Activated CD8-positive, alpha-beta memory T cell treated with anti-CD3 and anti-CD28 coated beads for 1 hour (primary cell): ENCODE measurements around the gene MSMO1.
A peak's percentile ranks its signal among the peaks of the same experiment; 100 is the strongest.

ENCODE experiments used
- DNase-seq, 2 donors: peaks; one replicate each; pipeline ENCODE4 v3.0.0-alpha.2; 2020; ENCODE audit warnings: low read depth in 1 of 2; ENCODE audit errors: extremely low read depth in 1 of 2

MSMO1 gene

DNA sequence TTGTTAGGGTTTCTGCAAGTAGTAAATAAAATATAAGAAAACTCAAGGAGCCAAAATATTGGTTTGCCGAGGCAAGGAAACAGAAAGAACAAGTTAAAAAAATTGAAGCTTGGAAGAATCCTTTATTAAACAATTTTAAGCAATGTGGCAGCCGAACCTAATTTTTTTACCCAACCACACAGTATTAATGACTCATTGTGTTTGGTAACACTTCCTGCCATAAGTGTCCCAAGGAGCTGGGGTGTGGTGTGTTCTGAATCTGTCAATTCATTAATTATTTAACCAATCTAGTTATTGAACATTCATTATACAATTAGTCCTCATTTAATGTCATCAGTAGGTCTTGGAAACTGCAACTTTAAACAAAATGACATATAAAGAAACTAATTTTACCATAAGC lies 32.0 kb downstream of the MSMO1 start:
- no peak for DNase-seq

DNA sequence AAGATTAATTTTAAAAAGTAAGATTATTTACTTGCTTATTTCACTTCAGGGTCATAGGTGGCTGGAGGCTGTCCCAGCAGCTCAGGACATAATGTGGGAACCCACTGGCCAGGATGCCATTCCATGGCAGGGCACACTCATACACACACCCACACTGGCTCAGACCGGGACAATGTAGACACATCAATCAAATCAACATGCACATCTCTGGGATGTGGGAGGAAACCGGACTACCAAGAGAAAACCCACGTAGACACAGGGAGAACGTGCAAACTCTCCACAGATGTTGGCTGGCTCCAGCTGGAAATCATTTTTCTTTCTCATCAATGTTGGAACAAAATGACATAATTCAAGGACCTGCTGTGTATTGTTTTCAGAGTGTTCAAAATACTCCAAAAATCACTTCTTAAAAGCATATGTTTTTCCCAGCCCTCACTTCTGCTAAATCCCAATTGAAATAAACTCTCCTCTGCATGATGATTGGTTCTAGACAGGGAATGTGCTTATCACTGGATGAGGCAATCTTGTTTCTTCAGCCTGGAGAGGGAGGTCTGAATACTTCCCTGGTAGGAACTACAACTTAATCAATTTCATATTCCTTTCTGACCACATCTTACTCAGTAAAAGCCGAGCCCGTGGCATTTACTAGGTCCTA lies 32.7 kb downstream of the MSMO1 start:
- DNase-seq, result no peak

DNA sequence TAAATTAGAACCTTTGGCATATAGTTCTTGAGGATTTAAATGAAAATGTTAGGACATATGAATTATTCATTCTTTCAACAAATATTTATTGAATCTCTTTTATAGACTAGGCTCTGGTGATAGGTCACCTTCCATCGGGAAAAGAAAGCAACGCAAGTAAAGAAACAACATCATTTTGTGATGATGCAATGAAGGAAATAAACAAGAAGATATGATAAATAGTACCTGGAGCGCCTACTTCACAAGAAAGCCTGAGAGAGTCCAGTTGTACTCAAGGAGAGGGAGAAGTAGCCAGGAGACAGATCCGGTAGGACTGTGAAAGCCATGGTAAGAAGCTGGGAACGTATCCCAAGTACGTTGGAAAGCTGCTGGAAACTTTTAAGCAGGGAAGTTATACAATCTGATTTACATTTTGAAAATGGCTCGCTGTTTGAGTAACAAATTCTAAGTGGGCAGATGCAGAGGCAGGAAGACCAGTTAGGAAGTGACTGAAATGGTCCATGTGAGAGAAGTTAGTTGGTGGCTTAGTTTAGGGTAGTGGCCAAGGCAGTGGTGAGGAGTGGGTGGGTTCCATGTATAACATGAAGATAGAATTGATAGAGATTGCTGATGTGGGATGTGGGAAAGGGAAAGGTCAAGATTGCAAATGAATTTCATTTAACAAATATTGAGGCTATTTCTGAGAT lies 33.7 kb downstream of the MSMO1 start:
- DNase-seq, result no peak

DNA sequence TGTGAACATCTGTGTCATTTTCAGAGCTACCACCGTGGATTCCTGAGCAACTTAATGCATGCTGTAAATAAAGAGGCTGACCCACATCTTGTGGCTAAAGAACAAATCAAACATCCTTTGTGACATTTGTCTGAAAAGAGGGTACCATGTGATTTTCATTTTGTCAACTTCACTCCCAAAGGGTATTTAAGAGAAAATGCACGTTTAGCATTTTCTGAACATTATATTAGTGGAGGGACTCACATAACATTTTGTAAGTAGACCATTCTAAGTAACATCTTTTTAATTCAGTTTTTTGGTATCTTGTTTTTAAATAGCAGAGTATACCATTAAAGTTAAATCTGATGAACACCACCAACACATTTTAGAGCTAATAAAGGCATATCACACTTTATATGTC lies 34.3 kb downstream of the MSMO1 start:
- DNase-seq, result no peak

DNA sequence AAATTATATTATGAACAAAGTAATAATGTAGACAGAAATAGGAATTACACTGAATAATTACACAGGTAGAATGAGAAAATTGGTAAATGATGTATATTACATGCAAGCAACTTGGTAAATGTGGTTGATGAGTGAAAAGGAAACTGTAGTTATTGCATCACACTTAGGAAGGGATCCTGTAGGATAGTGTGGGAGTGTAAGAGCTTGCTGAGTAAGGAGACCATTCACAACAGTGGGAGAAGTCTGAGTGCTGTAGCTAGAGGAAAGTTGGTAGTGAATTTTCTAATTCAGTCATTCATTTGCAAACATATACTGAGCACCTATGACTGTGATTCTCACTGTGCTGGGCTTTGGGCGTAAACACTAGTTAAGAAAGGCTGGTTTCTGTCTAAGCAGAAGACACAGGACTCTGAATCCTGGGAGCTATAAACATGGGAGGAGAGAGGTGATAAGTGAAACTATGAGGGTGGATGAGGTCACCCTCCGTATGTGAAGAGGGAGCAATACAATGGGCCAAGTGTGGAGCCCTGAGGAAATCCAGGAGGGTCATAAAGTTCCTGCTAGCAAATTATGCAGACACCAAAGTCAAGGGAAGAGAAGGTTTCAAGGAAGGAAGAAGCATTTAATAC lies 37.1 kb downstream of the MSMO1 start:
- no peak for DNase-seq

DNA sequence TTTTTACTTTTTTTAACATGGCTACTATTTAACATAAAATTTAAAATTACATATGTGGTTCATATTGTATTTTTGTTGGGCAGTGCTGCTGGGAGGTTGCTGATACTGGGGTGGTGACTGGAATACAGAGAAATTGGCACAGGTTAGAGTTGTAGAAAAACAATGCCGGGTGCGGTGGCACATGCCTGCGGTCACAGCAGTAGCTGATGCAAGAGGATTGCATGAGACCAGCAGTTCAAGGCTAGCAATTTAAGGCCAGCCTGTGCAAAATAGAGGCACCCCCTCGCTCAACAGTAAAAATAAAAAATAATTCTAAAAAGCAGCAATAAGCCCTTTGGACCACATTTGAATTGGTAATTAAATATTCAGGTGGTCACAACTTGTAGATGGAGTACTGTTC lies 39.6 kb downstream of the MSMO1 start:
- DNase-seq, result no peak

DNA sequence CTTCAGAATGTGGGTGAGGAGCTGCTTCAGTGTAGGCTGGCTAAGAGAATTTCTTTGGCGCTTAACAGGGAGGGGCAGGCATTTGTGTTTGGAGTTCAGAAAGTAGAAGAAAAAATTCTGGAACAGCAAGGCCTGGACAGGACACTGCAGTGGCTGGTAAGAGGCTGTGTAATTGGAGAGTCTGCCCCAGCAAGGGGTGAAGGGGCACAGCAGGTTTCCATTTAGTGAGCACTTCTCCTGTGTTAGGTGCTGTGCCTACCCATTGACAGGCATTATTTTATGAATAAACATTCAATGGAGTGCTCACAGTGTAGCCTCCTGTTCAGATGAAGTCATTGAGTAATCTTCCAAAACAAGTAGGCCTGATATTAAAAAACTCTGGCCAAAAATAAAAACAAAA lies 40.6 kb downstream of the MSMO1 start:
- no peak for DNase-seq

DNA sequence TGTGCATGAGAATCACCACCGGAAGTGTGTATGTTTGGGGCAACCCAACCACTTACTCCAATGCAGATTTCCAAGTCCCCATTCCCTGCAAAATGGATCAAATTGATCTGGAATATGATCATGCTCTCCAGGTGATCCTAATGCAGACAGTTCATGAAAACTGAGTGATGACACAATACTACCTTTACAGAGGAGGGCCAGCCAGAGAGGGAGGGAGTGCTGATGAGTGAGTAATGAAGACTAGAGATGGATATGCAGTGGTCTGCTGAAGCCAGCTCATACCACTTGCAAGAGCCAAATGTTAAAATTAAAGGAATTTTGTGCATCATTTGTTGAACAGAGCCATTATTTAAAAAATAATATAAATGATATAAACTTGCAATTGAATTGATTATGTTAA lies 41.1 kb downstream of the MSMO1 start:
- DNase-seq, result no peak

DNA sequence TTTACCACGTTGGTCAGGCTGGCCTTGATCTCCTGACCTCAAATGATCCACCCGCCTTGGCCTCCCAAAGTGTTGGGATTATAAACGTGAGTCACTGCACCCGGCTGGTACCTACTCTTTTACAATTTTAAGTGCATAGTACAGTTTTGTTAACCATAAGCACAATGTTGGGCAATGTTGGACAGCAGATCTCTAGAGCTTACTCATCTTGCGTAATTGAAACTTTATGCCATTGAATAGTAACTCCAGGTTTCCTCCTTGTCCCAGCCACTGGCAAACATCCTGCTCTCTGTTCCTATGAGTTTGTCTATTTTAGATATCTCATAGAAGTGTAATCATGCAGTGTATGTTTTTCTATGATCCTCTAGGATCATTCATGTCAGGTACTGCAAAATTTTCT lies 42.1 kb downstream of the MSMO1 start:
- DNase-seq, result no peak

DNA sequence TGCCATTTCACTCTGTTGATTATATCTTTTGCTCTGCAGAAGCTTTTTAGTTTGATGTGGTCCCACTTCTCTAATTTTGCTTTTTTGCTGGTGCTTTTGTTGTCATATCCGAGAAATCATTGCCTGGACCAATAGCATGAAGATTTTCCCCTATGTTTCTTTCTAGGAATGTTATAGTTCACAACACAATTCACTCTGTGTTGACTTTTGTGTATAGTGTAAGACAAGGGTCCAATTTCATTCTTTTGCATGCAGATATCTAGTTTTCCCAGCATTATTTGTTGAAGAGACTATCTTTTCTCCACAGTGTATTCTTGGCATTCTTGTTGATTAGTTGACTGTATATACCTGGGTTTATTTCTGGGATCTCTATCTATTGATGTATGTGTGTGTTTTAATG lies 43.1 kb downstream of the MSMO1 start:
- DNase-seq, result no peak

DNA sequence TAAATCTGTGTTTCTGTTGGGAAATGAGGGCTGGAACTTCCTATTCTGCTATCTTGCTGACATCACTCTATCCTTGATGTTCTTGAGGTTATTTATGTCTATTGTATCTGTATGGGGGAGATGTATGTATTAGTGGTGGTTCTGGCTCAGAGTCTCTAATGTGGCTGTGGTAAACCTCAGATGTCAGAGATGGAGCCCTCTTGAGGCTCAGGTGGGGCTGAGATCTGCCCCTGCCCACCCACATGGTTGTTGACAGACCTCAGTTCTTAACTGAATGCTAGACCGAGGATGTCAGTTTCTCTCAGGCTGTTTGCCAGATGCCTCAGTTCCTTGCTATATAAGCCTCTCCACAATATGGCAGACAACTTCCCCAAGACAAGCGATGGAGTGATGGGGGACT lies 48.0 kb downstream of the MSMO1 start:
- DNase-seq, result no peak

DNA sequence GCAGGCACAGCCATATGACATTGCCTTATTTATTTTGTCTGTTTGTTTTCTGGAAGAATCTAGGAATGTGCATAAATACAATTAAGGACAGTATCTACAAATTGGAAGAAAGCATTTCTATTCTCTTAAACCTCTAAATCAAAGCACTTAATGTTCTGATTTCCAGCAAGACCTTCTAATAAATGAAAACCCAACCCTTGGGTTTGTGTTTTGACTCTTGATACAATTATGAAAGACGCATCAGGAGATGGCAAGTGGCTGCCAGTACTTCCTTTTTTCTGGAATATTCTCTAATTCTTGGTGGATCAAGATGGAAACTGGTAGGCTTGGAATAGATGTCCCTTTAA lies 50.9 kb downstream of the MSMO1 start:
- DNase-seq, result no peak

DNA sequence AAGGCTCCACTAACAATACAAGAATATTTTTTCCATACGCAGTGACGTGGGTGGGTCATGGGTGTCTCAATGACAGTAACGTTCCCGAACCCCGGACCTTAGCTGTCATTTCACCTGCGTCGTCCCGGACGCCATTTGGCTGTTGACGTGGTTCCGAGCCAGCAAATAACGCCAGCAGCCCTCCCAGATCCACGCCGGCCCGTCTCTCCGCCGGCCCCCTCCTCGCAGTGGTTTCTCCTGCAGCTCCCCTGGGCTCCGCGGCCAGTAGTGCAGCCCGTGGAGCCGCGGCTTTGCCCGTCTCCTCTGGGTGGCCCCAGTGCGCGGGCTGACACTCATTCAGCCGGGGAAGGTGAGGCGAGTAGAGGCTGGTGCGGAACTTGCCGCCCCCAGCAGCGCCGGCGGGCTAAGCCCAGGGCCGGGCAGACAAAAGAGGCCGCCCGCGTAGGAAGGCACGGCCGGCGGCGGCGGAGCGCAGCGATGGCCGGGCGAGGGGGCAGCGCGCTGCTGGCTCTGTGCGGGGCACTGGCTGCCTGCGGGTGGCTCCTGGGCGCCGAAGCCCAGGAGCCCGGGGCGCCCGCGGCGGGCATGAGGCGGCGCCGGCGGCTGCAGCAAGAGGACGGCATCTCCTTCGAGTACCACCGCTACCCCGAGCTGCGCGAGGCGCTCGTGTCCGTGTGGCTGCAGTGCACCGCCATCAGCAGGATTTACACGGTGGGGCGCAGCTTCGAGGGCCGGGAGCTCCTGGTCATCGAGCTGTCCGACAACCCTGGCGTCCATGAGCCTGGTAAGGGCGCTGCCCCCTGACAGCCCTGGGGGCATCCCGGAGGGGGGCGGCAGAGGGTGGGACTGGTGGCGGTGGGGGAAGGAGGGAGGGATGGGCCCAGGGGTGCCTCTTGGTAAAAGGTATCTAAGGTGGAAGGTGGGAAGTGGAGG lies 51.5 kb downstream of the MSMO1 start, which contains the start of gene CPE:
TSS of gene CPE (plus strand) at position 264 of the 933 bp plus-strand sequence. CDS start at position 478, 214 bp downstream.
- peak; percentile 10 to 21 for DNase-seq

DNA sequence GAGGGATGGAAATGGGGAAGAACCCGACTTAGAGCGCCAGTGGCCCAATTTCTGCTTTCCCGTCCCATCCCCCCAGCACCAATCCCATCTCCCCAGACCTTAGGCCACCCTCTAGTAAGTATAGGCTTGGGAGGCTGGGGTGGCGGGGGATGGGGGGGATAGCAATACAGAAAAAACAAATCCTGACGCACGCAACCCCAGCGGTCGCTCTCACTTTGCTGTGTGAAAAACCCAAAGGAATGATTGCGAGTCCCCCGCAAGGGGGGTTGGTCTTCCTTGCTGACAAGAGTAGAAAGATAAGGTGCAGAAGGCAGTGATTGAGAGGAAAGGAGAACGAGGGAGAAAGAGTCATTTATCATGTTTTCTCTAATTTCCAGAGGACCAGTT lies 52.2 kb downstream of the MSMO1 start:
- no peak for DNase-seq

DNA sequence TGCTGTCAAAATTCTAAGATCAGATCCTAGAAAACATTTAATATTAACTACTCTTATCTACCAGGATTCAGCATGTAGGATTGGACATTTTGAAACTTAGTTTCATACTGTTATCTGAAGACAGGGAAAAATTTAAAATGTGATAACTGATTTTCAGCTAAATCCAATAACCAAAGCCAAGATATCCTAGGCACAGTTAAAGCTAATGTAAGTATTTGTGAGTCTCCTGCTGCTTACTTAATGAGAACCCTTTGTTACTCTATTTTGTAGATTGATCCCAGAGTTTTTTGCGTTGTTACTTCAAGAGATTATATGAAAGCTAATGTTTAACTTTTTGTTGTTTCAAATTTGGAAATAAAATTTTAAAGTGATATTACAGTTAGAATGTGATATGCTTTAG lies 53.3 kb downstream of the MSMO1 start:
- no peak for DNase-seq

DNA sequence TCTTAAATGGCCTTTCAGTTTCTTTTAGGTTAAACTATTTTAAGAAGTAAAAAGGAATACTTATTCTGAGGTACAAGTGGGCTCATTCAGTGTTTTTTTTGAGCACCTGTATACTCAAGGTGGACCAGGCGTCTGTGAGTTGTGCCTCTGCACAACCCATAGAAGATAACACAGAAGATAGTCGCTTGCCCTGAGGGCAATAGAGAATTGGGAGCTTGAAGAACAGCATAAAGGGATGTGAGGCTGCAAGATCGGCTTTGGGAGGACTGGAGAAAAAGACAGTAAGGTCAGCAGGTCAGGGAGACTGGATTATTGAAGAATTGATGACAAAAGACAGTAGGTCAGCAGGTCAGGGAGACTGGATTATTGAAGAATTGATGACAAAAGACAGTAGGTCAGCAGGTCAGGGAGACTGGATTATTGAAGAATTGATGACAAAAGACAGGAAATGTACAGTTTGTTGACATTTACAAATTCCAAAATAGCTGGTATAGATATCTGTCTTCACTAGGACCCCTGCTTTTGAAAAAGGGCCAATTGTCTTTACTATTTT lies 54.4 kb downstream of the MSMO1 start:
- no peak for DNase-seq

DNA sequence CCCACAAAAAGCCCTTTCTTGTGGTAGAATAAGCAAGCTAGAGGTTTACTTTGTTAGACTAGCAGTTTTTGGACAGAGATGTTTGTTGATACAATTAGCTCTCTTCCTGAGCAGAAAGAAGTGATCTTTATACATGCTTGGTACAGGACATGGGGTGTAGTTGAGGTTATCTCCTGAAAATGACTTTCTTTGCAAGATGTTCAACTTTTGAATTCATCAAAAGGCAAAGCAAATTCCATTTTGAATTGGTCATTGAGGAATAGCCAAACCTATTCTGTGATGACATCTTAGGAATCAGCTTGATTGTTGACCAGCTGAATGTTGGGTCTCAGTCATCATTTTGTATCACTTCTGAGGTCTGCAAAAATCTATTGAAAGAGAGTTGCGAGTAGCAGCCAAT lies 55.2 kb downstream of the MSMO1 start:
- DNase-seq, result no peak

DNA sequence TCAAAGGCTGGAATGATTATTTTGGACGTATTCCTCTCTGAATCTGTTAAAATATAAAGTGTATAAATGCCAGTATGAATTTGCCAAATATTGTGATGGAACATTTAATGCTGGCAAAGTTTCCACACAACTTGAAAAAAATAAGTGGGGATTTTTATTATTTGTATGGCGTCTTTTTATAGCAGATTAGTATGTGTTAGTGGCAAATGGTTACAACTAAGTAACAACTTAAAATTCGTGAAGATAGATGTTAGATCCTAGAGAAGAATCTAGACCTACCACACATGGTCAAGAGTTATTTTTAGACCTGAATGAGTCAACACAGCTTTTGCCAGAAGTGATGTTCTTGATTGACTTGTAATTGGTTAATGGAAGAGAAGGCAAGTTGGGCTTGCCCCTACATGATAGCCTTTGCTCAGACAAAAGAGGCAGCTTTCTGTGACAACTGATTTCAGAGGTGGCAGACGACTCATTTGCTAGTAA lies 56.2 kb downstream of the MSMO1 start:
- no peak for DNase-seq

DNA sequence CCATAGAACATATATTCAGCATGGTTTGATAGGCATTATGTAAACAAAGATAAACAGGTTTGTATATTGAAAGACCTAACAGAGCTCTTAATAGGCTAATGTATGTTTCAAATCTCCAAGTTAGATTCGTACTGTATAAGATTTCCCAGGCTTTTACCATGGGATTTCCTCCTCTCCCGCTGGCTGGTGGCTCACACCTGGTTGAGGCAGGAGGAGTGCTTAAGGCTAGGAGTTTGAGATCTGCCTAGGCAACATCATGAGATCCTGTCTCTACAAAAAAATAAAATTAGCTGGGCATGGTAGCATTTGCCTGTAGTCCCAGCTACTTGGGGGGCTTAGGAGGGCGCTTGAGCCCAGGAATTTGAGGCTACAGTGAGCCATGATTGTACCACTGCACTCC lies 56.7 kb downstream of the MSMO1 start:
- DNase-seq, result no peak

DNA sequence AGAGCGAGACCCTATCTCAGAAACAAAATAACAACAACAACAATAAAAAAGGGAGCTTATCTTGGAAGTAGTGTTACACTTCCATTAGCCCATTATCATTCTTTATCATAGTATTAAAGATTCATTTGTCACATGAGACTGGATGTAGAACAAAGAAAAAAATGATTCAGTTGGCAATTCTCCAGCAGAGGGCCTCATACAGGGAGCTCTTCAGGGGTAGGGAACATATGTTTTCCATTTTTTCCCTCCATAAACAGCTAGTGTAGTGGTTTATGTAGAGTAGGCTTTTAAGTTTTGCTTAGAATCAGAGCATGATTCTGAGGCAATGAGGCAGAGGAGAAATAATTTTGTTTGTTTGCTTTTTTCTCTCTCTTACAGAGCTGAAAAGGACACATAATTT lies 57.1 kb downstream of the MSMO1 start:
- no peak for DNase-seq

DNA sequence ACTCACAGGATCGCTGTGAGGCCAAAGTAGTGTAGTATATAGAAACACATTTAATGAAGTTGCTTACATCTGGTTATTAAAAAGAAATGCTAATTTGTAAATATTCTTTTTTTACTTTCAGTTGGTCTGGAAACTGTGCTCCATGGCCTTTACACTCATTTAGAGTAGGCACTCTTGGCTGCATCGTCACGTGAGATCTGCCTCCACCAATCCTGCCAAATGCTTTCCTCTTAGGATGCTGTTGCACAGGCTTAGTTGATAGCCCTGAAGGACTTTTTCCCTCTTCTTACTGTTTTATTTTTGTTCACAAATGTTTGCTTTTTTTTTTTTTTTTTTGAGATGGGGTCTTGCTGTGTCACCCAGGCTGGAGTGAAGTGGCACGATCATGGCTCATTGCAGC lies 57.7 kb downstream of the MSMO1 start:
- no peak for DNase-seq
